Kidney glomerular epithelial cell (primary cell): Measurements from ENCODE around the gene LDLRAD4.

Experiments
- DNase-seq: peaks from one replicate; lab custom pipeline; 2025; lab: John Stamatoyannopoulos, UW

Gene LDLRAD4

DNA sequence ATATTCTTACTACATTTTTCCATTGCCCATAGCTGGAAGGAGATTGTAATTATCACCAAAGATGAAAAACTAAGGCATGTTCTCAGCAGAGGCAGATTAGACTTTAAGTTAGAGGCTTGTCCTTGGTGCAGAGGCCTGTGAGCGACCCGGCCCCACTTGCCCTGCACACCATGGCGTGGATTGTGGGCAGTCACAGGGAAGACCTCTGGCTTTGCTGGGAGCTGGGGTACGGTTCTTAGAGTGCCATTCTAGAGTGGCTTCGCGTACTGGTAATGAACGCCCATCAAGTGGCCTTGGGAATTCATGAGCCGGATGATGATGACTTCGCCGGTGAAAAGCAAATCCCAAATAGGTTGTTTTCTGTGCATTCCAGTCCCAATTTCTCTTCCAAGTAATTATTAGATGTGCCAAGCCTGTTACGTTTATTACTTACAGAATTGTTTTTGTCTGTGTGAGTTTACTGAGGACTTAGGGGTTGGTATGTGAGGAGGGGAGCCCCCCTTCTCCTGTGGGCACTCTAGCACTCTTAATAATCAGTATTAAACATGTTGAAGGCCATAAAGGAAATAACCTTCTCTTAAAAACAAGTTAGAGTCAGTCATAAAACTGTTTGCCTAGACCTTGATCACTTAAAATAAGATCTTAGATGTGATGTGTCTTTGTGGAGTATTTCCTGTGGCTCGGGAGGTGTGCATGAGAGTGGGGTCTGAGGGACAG is 90.6 kb downstream of the LDLRAD4 start:
- no peak for DNase-seq

- no peak for DNase-seq
Measured at GRCh38 chr18:13309748-13310670, 91.4 kb downstream of the LDLRAD4 start.

- no peak for DNase-seq
Measured at GRCh38 chr18:13311193-13311592, 92.6 kb downstream of the LDLRAD4 start.

GRCh38 chr18:13312515-13312914 is 94.0 kb downstream of the LDLRAD4 start:
- DNase-seq = no peak

DNA sequence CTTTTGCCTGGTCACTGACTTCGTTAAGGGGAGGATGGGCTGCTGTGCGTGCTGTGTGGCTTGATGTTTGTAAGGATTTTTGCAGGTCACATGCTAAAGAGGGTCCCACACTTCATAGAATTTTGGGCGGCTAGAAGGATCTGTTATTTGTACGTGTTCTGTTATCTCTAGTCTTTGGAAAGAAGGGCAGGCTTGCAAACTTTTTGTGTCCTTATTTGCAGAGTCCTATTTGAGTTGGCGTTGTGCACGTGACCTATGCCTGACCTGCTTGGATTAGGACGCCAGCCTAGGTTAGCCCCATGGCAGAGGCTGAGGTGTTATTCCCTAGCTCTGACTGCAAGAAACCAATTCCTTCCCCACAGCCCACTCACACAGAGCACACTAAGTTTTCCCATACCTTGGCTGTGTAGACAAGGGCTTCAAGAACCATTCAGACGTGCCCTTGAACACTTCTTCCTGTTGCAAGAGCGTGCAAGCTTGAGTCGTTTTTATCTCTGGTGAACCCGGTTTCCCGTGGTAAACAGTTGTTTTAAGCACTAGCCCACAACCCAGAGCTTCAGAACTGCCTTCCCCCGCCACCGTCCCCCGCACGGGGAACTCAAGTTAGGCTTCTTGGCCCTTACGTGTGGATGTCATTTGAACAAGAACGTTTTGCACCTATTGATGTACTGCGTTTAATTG is 94.6 kb downstream of the LDLRAD4 start:
- DNase-seq = no peak

DNA sequence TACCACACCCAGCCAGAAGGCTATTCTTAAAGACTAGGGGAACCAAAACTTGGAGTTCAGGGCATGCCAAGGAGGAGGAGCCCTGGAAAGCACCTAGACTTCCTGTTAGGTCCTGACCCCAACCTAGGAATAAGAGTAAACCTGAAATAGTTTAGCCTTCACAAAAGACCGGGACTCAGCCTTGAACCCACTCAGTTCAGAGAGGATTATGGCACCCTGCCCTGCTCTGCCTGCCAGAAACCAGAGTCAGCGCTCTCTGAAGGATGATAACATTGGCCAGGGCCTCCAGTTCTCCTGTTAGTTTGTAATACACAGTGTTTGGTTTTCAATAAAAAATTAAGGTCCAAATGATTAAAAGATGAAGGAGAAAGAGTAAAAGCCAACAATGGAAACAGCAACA is 96.4 kb downstream of the LDLRAD4 start:
- DNase-seq = no peak

DNA sequence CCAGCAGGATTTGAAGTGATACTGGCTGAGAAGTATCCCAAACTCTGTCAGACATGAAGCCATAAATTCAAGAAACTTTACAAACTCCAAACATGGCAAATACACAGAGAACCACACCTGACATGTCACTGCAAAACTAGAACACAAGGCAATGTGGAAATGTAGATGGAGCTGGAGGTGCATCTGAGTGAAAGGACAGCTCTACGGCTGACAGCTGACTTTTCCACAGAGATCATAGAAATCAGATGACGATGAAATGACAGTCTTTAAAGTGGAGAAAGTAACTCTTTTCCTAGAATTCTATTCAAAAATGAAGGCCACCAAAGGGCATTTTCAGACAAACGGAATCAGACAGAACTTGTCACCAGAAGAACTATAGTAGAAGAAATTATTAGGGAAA is 97.5 kb downstream of the LDLRAD4 start:
- DNase-seq = no peak

DNA sequence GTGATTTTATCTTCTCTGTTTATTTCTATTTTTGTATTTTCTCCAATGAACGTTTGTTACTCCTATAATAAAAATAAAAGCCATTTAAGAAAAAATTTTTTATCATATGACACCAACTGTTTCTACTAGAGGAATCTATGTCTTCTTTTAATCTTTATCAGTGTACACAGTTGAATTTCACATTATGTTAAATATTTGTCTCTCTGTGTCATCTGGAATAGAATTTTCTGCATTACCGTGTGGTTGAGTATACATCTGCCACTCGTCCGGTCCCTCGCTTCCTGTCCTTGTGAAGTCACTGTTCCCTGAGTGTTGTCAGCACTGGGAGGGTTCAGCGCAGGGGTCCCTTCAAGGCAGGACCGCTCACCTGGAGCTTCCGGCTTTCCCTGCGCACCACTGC is 99.2 kb downstream of the LDLRAD4 start:
- no peak for DNase-seq

DNA sequence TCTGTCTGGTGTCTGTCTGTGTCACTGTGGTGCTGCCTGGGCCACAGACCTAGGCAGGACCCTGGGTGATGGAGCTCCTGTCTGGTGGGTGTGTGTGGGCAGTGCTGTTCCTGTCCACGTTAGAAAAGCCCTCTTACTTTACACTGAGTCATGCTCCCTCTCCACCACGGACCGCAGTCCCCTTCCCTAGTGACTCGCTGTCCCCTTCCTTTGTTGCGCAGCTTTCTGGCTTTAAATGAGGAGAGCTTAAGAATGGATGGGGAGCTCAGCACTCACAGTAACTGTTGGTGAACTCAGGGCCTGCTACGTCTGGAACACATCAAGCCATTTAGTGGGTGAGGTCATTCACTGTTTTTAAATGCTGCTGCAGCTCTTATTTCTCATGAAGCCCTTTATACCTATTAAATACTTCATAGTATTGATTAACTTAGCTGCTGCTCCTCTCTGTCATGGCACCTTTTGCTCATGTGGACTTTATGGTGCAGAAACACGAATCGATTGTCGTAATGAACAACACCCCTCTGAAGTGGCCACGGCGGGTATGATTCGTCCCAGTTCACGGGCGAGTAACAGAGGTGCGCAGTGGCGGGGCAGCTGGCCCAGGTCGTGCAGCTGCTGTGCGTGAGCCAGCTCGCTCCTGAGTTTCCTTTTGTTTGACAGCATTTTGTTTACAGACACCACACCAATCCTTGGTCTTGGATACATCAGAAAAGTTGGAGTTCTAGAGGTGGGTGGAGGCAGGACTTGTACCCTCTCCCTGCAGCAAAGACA is 100.4 kb downstream of the LDLRAD4 start:
- no peak for DNase-seq

DNA sequence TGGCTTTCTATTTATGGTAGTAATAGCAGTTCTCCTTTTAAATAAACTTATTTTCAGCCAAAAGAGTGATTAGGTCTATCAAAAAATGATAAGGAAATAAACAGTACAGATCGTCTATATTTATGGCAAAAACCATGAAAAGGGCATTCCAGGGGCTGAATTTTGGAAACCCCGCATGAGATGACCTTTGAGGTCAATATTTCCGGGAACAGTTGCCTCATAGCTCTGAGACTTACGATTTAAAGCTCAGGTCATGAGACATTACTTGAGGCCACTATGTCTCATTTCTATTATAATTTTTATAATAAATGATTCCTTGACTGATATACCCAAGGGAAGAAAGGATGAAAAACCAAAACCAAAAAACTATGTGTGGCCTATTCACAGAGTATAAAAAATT is 101.1 kb downstream of the LDLRAD4 start:
- no peak for DNase-seq

GRCh38 chr18:13320096-13320495 is 101.5 kb downstream of the LDLRAD4 start:
- no peak for DNase-seq

- DNase-seq = no peak
Measured at GRCh38 chr18:13320891-13321425, 102.4 kb downstream of the LDLRAD4 start.

DNA sequence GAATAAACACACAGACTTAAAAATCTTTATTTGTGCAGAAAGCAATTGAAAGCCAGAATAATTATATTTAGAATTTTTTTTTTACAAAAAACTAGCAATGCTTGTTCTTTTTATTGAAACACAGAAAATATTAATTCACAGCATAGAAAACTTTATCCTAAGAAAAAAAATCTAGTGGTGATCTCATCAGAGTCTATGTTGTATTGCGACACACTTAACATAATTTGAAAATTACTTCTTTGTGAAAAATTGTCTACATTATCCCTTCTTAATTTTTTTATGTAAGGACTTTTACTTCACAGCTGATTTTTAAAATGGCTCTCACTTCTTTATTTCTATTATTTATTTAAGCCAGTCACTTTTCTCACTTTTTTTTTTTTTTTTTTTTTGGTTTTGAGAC is 103.4 kb downstream of the LDLRAD4 start:
- DNase-seq = no peak

DNA sequence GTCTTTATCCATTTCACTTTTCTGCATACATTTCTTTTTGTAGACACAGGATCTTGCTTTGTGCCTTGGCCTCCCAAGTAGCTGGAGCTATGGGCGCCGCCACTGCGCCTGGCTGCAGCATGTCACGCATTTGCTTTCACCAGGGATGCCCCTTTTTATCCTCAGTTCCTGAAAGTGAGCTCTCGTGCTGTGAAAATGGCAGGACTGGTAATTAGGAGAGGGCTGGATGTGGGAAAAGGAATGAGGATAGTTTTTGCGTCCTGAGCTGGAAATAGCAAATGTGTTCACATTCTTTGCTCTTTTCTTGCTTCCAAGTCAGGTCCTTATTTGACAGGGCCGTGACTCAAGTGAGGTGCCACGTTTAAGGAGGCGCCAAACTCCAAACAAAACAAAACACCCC is 104.6 kb downstream of the LDLRAD4 start:
- DNase-seq = no peak

GRCh38 chr18:13324880-13325279 is 106.3 kb downstream of the LDLRAD4 start:
- no peak for DNase-seq

- DNase-seq = no peak
Measured at GRCh38 chr18:13328213-13328612, 109.7 kb downstream of the LDLRAD4 start.

- DNase-seq = no peak
Measured at GRCh38 chr18:13330996-13331395, 112.4 kb downstream of the LDLRAD4 start.

DNA sequence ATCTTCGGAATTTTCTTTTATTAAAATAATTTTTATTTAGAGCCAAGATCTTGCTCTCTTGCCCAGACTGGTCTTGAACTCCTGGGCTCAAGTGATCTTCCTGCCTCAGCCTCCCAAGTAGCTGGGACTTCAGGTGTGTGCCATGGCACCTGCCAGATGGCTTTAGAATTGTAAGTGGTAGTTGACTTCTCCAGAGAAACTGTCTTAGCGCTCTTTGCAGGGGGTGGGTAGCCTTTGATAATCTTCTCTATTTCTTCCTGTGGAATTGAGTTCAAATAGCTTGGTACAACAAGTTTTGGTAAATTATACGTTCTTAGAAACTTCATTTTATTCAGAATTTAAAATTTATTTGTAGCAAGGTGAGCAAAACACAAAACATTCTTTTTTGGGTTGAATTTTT is 113.3 kb downstream of the LDLRAD4 start:
- DNase-seq = no peak

- no peak for DNase-seq
Measured at GRCh38 chr18:13332874-13333273, 114.3 kb downstream of the LDLRAD4 start.

DNA sequence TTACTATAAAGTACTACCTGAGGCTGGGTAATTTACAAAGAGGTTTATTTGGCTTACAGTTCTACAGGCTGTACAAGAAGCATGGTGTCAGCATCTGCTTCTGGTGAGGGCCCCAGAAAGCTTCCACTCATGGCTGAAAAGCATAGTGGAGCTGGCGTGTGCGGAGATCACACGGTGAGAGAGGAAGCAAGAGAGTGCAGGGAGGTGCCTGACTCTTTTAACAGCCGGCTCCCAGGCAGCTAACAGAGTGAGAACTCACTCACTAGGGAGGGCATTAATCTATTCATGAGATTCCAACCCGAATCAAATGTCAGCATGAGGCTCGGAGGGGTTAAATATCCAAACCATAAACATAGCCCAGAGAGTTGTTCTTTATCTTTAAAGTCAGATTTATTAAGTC is 117.3 kb downstream of the LDLRAD4 start:
- no peak for DNase-seq

GRCh38 chr18:13336841-13337240 is 118.3 kb downstream of the LDLRAD4 start:
- DNase-seq = no peak

GRCh38 chr18:13337369-13337768 is 118.8 kb downstream of the LDLRAD4 start:
- DNase-seq = no peak
